Motor neuron (in vitro differentiated cells): Measurements from ENCODE around the gene TNFRSF21. TPM values are rescaled to one million over a fixed set of nuclear protein-coding genes. Genes with fewer than 3 reads are reported as not detected.
"Not testable (repeated sequence)": the region's sequence is repeated elsewhere in the genome, so short reads cannot be mapped to it uniquely, and the experiment has no call there.

Source experiments
- ATAC-seq, 8 experiments: fragments of 200-7000 bp; cut with Tn5 transposase; replicated peaks in 6 of 8; 2 replicates each; pipeline ENCODE4 v1.8.0; 2021; ENCODE audit warnings: mild to moderate bottlenecking in 8 of 8, moderate library complexity in 8 of 8
- H3K27ac ChIP-seq, 2 donors: fragments of 250-450 bp; sonication (Bioruptor Pico); 2 replicates each; pipeline ENCODE4 v1.9.0; 2021; ENCODE audit warnings: antibody characterized with exemption in 2 of 2, mild to moderate bottlenecking in 2 of 2, moderate library complexity in 1 of 2
- H3K4me1 ChIP-seq, 2 donors: fragments of 250-450 bp; sonication (Bioruptor Pico); replicated peaks in 1 of 2; 2 replicates each; pipeline ENCODE4 v1.6.1; 2021; ENCODE audit warnings: antibody characterized with exemption in 2 of 2, mild to moderate bottlenecking in 2 of 2, moderate library complexity in 1 of 2
- H3K4me3 ChIP-seq, 5 donors: fragments of 250-450 bp; sonication (Bioruptor Pico); 2 replicates each; pipeline ENCODE4 v1.9.0; 2021; ENCODE audit warnings: antibody characterized with exemption in 5 of 5, mild to moderate bottlenecking in 5 of 5, moderate library complexity in 4 of 5
- WGBS, 10 experiments: fragments of 450-650 bp; shearing (Covaris generic); methylation state at CpG; one replicate each; pipeline ENCODE4 v1.0.0; 2022; 5-methylcytosine and 5-hydroxymethylcytosine counted together
- in situ Hi-C, 9 experiments: fragments of 400-800 bp; cut with MboI; loops; one replicate each; pipeline ENCODE4 v1.15.0; 2021; ENCODE audit warnings: low sequenced_read_pairs in 9 of 9, low pct_unique_long_range_greater_than_20kb in 2 of 9; ENCODE audit not compliant: unreplicated experiment in 9 of 9
- total RNA-seq, 8 experiments: library from RNA; unstranded; fragments of 300-600 nt; gene quantifications; 2 replicates each; pipeline versions ENCODE4 v1.2.3 to v1.2.4, GENCODE V29; 2022

The TNFRSF21 gene
- total RNA-seq, 8 experiments from 2014 or later, result 1.2 to 50.1 (median 17.2) TPM

DNA sequence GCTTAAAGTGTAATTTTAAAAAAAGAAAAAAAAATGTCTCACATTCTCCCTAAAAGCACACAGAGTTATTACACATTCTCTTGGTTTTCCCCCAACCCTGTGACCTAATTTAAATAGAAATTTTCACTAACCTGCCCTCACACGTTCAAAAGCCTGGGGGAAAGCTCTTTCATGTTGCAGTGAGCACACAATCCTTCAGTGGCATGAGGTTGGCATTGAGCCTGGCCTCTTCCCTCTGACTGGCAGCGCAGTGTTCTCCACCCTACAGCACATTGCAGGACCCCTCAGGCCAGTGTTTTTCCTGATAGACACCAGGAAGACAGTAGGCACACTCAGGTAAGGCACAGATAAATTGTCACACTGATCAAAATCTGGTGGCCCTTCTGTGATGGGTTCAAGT, 34.1 kb downstream of the TNFRSF21 start:
- in situ Hi-C loops, result no loop called here
- ATAC-seq, result no peak
- 30 to 90% (median 79%) methylated on average over 1 to 2 of the region's 2 CpGs; no CpG with 5 or more reads in 5 of the 10 experiments for WGBS, 10 experiments
- no peak overlapping the region for H3K27ac ChIP-seq
- no peak overlapping the region for H3K4me3 ChIP-seq
- H3K4me1 ChIP-seq, result no peaks in the 10 kb centered on the region

DNA sequence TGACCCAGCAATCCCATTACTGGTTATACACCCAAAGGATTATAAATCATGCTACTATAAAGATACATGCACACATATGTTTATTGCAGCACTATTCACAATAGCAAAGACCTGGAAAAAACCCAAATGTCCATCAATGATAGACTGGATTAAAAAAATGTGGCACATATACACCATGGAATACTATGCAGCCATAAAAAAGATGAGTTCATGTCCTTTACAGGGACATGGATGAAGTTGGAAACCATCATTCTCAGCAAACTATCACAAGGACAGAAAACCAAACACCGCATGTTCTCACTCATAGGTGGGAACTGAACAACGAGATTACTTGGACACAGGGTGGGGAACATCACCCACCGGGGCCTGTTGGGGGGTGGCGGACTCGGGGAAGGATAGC, 34.6 kb downstream of the TNFRSF21 start:
- ATAC-seq, in situ Hi-C loops, H3K4me3 ChIP-seq, H3K4me1 ChIP-seq, H3K27ac ChIP-seq: not testable (repeated sequence)
- WGBS, 10 experiments, result 100% methylated on average over 1 of the region's 5 CpGs; no CpG with 5 or more reads in 9 of the 10 experiments

DNA sequence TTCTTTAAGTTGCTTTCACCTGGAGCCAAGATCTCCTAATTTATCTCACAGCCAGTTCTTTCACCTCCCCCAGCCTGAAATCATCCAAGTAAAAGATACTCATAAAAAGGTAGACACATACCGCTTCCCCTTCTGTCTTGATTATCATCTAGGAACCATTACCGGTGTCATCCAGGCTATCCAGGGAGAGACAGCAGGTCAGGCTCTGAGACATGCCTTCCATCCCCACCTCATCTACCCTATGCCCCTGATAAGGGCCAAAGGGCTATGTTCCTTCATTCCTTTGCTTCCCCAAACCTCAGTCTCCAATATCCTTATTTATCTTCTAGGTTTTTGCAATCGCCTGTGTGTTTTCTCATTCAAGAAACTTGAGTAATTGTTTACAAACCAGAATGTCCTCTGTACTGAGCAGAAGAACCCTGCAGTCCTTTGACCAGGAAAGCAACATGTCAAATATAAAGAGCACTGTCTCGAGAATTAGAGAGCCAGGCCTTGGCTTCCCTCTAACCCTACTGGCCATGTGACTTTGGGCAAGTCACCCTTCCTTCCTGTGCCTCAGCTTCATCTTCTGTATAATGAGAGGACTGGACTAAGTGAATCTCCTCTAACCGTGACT, 41.0 kb downstream of the TNFRSF21 start:
- ATAC-seq, result no peak
- Histone ChIP-seq H3K4me3 (no peak overlapping the region), H3K4me1 (no peaks in the 10 kb centered on the region), H3K27ac (no peak overlapping the region)
- in situ Hi-C loops, result no loop called here
- WGBS, 10 experiments, result 37 to 100% (median 95%) methylated on average over 2 to 3 of the region's 5 CpGs; no CpG with 5 or more reads in 1 of the 10 experiments

DNA sequence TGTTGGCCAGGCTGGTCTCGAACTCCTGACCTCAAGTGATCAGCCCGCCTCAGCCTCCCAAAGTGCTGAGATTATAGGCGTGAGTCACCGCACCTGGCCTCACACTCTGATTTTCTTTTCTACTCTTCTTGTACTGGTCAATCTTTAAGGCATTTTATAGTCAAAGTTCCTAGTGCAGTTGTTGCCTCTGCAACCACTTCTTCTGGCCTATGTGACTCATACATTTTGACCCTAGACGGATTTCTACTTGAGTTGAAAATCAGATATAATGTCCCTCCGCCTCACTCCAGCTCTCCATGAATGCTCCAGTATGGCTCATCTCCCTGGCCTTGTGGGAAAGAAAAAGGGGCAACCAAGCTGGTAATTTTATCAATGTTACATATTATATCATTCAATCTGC, 42.4 kb downstream of the TNFRSF21 start:
- no peak overlapping the region for H3K4me3 ChIP-seq
- ATAC-seq, result no peak
- WGBS, 10 experiments, result 43 to 100% (median 95%) methylated on average over 3 to 6 of the region's 6 CpGs; no CpG with 5 or more reads in 4 of the 10 experiments
- in situ Hi-C loops, result no loop called here
- no peak overlapping the region for H3K27ac ChIP-seq
- no peaks in the 10 kb centered on the region for H3K4me1 ChIP-seq

DNA sequence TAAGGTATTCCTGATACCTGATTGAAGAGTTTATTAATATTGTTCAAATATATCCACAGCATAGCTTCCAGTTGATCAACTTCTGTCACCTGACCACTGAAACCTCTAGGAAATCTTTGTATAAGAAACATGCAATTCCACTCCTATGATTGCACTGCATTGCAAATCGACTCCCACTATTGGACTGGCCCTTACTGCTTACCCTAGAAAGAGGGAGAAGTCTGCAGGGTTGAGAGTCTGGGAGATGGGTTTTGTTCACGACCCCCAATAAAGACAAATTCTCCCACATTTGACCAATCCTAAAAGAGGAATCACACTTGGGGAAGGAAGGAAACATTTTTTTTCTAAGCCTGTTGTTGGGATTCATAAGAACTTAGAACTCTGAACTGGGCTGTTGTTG, 43.7 kb downstream of the TNFRSF21 start:
- WGBS, 10 experiments, result 0 to 83% (median 40%) methylated on average over 1 of the region's 2 CpGs; no CpG with 5 or more reads in 5 of the 10 experiments
- no peak overlapping the region for H3K4me3 ChIP-seq
- no peaks in the 10 kb centered on the region for H3K4me1 ChIP-seq
- in situ Hi-C loops, result no loop called here
- no peak for ATAC-seq
- no peak overlapping the region for H3K27ac ChIP-seq

DNA sequence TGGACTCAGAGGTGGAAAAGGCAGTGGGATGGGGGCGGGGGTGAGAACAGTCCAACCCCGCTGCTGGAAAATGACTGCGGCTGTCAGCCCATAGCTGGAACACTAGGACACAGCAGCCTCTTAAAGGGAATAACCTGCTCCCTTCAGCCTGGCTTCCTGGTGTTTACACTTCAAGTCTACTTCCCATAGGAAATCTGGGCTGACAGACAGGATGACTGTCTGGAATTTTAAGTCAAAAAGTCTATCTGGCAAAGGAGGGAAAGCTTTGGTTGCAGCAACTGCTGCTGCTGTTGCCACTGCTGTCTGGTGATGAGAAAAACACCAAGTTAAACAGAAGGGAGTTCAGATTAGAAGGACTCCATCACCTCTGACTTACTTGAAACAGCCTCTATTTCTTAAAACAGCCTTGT, 44.9 kb downstream of the TNFRSF21 start:
- H3K4me3 ChIP-seq, result no peak overlapping the region
- no peaks in the 10 kb centered on the region for H3K4me1 ChIP-seq
- no peak overlapping the region for H3K27ac ChIP-seq
- in situ Hi-C loops, result no loop called here
- no peak for ATAC-seq
- WGBS, 10 experiments, result 18 to 93% (median 82%) methylated on average over 2 to 3 of the region's 3 CpGs; no CpG with 5 or more reads in 7 of the 10 experiments

DNA sequence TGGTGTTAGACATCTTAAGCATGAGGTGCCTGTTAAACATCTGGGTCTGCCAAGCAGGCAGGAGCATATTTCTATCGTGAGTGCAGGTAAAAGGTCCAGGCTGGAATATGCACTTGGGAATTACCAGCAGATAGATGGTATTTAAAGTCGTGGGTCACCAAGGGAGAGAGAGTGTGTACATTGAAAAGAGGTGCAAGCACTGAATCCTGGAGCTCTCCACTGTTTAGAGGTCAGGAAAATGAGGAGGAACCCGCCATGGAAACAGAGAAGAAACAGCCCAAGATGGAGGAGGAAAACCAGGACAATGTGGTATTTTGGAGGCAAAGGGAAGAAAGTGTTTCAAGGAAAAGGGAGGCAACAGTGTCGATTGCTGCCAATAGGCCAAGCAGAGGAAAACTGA, 46.4 kb downstream of the TNFRSF21 start:
- ATAC-seq, result no peak
- WGBS, 10 experiments, result 0 to 96% (median 83%) methylated on average over 2 to 4 of the region's 4 CpGs
- in situ Hi-C loops, result no loop called here
- Histone ChIP-seq H3K4me1 (no peaks in the 10 kb centered on the region), H3K4me3 (no peak overlapping the region), H3K27ac (no peak overlapping the region)

DNA sequence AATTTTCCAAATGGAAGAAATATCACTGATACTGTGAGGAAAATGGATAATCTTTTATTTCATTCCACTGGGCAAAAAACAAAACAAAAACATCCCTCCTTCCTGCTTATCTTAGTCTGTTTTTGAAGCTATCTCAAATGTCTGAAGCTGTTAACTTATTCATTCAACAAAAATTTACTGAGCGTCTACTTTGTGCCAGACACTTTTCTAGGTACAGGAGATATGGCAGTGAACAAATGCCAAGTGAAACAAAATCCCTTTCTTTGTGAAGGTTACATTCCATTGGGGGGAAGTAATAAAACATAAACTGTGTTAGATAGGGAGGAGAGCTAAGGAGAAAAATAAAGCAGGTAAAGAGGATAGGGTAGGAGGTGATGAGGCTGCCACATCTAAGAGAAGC, 47.5 kb downstream of the TNFRSF21 start:
- no peak for ATAC-seq
- 14 to 100% (median 88%) methylated on average over 1 of the region's 1 CpG; no CpG with 5 or more reads in 1 of the 10 experiments for WGBS, 10 experiments
- H3K4me3 ChIP-seq, result no peak overlapping the region
- H3K4me1 ChIP-seq, result no peaks in the 10 kb centered on the region
- no peak overlapping the region for H3K27ac ChIP-seq
- in situ Hi-C loops, result no loop called here

DNA sequence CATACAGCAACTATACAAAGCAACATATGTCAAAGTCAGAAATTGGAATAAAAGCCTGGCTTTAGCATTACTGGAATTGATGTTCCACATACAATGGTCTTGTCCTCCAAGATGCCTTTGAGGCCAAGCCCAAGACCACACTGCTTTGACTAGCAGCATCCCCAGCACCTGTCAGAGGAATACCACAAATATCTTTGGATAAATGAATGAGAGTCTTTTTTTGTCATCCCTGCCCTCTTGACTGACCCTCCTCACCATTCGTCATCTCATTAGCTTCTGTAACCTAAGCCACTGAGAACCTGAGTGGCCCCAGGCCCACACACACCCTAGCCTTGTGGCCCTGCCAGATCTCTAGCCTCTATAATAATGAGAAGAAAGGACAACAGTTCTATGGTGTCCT, 48.5 kb downstream of the TNFRSF21 start:
- H3K27ac ChIP-seq, result no peak overlapping the region
- H3K4me3 ChIP-seq, result no peak overlapping the region
- ATAC-seq, result no peak
- H3K4me1 ChIP-seq, result no peaks in the 10 kb centered on the region
- in situ Hi-C loops, result no loop called here
- 75 to 100% (median 90%) methylated on average over 1 of the region's 1 CpG; no CpG with 5 or more reads in 6 of the 10 experiments for WGBS, 10 experiments

DNA sequence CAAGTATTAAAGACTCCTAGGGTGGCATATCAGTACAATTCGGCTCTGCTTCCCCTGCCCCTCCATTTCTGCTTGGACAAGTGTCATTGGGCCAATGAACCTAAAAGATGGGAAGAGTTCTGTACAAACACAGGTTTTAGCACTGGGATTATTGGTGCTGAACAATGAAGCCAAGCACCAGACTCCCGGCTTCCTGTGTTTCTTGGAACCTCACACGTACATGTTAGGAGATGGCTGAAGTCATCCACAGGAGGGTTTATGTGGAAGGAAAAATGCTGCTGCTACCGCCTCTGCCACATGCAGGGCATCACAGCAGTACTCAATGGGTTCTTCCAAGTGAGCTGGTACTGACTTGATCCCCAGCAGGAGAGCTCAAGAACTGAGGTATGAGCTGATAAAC, 49.7 kb downstream of the TNFRSF21 start:
- ATAC-seq, result no peak
- WGBS, 10 experiments, result 17 to 83% (median 63%) methylated on average over 1 to 4 of the region's 4 CpGs; no CpG with 5 or more reads in 4 of the 10 experiments
- no peak overlapping the region for H3K27ac ChIP-seq
- H3K4me3 ChIP-seq, result no peak overlapping the region
- in situ Hi-C loops, result no loop called here
- no peaks in the 10 kb centered on the region for H3K4me1 ChIP-seq

DNA sequence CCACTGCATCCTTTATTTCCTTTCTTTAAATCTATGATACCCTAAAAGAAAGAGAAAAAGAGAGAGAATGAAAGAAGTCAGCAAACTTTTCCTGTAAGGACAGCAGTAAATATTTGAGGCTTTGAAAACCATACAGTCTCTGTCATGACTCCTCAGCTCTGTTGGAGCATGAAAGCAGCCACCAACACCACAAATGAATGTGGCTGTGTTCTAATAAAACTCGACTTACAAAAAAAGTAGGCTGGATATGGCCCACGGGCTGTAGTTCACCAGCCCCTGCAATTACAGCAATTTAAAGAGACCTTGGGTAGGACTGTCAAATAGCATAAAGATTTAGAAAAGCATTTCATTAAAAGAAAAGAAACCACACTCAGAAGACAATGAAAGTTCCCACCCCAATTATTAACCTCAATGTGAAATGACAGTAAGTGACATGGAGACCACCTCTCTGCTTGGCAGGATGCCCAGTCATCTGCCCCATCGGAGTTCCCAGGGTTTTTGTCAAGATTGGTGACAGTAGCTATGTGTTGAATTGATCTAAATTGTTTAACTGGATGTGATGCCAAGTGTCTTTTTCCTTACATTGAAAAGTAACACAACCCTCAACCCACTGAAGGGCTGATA, 50.9 kb downstream of the TNFRSF21 start:
- no peak for ATAC-seq
- in situ Hi-C loops, result no loop called here
- Histone ChIP-seq H3K4me3 (no peak overlapping the region), H3K4me1 (no peaks in the 10 kb centered on the region), H3K27ac (no peak overlapping the region)
- 0 to 100% (median 69%) methylated on average over 1 to 3 of the region's 3 CpGs; no CpG with 5 or more reads in 2 of the 10 experiments for WGBS, 10 experiments

DNA sequence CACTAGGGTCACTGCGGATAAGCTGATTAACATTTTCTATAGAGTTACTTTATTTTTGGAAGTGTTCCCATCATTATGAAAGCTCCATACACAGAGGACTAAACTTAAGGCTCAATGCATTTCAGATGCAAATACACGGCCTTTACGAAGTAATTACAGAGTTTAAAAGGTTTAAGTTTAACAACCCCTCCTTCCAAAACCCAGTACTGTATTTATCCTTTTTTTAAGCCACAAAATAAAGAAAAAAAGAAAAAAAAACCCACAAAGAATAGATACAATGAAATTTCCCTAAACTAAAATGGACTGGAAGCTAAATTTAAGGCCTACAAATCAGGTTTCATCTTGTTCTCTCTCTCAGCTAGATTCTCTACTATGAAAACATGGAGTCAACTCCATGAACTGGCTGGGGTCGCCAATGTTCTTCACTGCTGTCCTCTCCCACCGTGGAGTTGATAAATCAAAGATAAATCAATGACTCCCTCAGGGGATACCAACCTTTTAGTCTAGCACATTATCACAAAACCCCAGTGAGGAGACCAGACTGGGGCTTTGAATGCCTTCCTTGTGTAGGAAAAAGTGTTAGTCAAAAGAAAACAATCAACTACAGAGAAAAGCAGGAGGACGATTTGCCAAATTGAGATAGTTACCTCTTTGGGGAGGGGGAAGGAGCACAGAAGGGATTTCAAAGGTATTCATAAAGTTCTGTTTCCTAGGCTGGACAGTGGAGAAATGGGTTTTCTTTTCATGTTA, 52.5 kb downstream of the TNFRSF21 start:
- Histone ChIP-seq H3K4me3 (no peak overlapping the region), H3K27ac (no peak overlapping the region), H3K4me1 (no peaks in the 10 kb centered on the region)
- WGBS, 10 experiments, result 31 to 96% (median 79%) methylated on average over 2 to 6 of the region's 6 CpGs
- no peak for ATAC-seq
- in situ Hi-C loops, result no loop called here

DNA sequence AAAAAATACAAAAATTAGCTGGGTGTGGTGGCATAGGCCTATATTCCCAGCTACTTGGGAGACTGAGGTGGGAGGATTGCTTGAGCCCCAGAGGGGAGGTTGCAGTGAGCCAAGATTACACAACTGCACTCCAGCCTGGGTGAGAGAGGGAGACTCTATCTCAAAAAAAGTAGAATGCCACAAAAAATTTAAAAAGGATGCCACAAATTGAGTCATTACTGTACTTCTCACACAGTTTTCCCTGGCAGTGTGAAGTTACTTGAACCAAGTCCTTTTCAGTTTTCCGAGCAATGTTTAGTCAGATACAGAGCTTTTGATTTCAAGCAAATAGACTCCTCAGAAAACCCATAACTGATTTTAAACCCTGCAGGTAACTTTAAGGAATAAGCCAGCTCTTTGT, 53.3 kb downstream of the TNFRSF21 start:
- Histone ChIP-seq H3K27ac (no peak overlapping the region), H3K4me1 (no peaks in the 10 kb centered on the region), H3K4me3 (no peak overlapping the region)
- in situ Hi-C loops, result no loop called here
- 67 to 100% (median 100%) methylated on average over 1 of the region's 1 CpG; no CpG with 5 or more reads in 4 of the 10 experiments for WGBS, 10 experiments
- ATAC-seq, result no peak
